K562 (cell line): ENCODE measurements around the gene CHD6. TPM values are rescaled to one million over a fixed set of nuclear protein-coding genes. Genes with fewer than 3 reads are reported as not detected.

ENCODE experiments used
- polyA plus RNA-seq, 8 experiments: library from polyadenylated mRNA; depleted of rRNA in 4 of 8; stranded (reverse) in 5 of 8; unstranded in 3 of 8; fragments of >200 nt; fragmentation: Nextera tagmentation in 2 of 8; fragmentation: Illumina TruSeq in 1 of 8; extraction: Ambion mirVana in 2 of 8; extraction: Trizol in 1 of 8; gene quantifications; 2 replicates each; pipeline versions ENCODE4 v1.2.1 to v1.2.3, GENCODE V29; 2011 to 2014; ENCODE audit warnings: inconsistent platforms in 1 of 8, missing spikeins in 1 of 8
- total RNA-seq, 7 experiments: library from RNA; depleted of rRNA in 6 of 7; stranded (reverse); fragments of >200 nt in 6 of 7; fragmentation: Illumina TruSeq in 2 of 7; extraction: Trizol in 2 of 7; gene quantifications; 2 replicates each; pipeline versions ENCODE4 v1.2.1 to v1.2.3, GENCODE V29; 2011 to 2021; ENCODE audit warnings: low replicate concordance in 1 of 7
- TF ChIP-seq, protein P1 (sequence below), 2 experiments: fragments of 450-650 bp in 1 of 2; sonication (generic) in 1 of 2; formaldehyde crosslinking in 1 of 2; IDR thresholded peaks; 2 replicates each; pipeline versions ENCODE4 v1.7.1 to v1.9.0; 2016 to 2022; ENCODE audit warnings: inconsistent platforms in 1 of 2, mild to moderate bottlenecking in 1 of 2, missing genetic modification reagents in 1 of 2

The CHD6 gene
- total and polyA plus RNA-seq, 9 of the 15 experiments (the other 6 are each of a cell fraction or from before 2014, with no cell fraction given) = 3.9 to 24.2 (median 12.8) TPM

DNA sequence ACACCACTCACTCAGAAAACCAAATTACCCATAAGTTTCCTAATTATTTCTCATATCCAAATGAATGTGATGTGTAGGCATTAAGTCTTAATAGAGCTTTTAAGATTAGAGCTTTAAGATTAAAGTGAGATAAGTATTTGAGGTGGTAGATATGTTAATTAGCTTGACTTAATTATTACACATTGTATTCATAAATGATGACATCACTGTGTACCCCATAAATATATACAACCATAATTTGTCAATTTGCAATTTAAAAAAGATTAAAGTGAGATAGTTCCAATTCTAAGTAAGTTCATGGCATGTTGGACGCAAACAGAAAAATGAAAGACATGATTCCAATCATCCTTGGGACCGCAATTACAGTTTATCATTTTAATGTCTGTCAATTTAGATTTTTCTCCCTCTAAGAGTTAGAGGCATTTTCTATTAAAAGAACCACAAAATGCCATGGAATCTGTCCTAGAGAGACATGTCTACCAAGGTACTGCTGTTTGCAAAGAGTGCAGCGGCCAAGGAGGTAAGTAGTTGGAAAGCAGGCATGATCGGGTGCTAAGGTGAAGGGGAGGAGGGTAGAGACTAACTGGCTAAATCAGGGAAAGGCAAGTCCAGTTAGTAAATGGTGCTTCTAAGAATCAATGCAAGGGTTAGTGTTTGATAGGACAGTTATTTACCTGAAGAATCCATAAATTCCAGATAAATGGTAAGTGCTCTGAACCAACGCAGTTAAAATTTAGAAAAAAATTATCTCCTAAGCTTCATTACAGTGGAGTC, 65.7 kb downstream of the CHD6 start (continued):
- TF ChIP-seq, protein P1, sequence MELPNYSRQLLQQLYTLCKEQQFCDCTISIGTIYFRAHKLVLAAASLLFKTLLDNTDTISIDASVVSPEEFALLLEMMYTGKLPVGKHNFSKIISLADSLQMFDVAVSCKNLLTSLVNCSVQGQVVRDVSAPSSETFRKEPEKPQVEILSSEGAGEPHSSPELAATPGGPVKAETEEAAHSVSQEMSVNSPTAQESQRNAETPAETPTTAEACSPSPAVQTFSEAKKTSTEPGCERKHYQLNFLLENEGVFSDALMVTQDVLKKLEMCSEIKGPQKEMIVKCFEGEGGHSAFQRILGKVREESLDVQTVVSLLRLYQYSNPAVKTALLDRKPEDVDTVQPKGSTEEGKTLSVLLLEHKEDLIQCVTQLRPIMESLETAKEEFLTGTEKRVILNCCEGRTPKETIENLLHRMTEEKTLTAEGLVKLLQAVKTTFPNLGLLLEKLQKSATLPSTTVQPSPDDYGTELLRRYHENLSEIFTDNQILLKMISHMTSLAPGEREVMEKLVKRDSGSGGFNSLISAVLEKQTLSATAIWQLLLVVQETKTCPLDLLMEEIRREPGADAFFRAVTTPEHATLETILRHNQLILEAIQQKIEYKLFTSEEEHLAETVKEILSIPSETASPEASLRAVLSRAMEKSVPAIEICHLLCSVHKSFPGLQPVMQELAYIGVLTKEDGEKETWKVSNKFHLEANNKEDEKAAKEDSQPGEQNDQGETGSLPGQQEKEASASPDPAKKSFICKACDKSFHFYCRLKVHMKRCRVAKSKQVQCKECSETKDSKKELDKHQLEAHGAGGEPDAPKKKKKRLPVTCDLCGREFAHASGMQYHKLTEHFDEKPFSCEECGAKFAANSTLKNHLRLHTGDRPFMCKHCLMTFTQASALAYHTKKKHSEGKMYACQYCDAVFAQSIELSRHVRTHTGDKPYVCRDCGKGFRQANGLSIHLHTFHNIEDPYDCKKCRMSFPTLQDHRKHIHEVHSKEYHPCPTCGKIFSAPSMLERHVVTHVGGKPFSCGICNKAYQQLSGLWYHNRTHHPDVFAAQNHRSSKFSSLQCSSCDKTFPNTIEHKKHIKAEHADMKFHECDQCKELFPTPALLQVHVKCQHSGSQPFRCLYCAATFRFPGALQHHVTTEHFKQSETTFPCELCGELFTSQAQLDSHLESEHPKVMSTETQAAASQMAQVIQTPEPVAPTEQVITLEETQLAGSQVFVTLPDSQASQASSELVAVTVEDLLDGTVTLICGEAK (IDR thresholded peaks at IDR 0.05) = no peak
- TF ChIP-seq, protein P1 (CRISPR knock-in tag; IDR thresholded peaks at IDR 0.05) = no peak
